ENCODE data around the gene DEPDC7. TPM values are rescaled to one million over a fixed set of nuclear protein-coding genes. Genes with fewer than 3 reads are reported as not detected.

Gene DEPDC7
- total and polyA plus RNA-seq, 2 of the 13 experiments (the other 11 are each of a cell fraction or from before 2014, with no cell fraction given) = 17.3 to 33.3 TPM

DNA sequence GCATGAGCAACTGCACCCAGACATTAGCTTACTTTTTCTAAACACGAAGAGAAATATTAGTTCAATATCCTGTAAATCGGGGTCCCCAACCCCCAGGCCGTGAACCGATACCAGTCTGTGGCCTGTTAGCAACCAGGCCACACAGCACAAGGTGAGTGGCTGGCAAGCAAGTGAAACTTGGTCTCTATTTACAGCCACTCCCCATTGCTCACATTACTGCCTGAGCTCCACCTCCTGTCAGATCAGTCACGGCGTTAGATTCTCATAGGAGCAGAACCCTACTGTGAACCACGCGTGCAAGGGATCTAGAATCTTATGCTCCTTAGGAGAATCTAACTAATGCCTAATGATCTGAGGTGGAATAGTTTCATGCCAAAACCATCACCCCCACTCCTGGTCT is 27.8 kb upstream of the DEPDC7 start:
- H2AFZ ChIP-seq (ENCODE audit: low read length) = no peak overlapping the region
- no peaks in the 10 kb centered on the region; a peak in 1 of 5 replicates for H3K27me3 ChIP-seq (ENCODE audit: control insufficient read depth in 1 of 2, insufficient read depth in 2 of 2, low read length in 2 of 2)
- no peaks in the 10 kb centered on the region for H3K79me2 ChIP-seq (ENCODE audit: insufficient read depth, low read length)
- intact Hi-C loops (cut with micrococcal nuclease; ENCODE audit: unreplicated experiment) (no loop called here), in situ Hi-C loops (cut with HindIII; ENCODE audit: extremely low pct_ligation_motif_present, low pct_unique_long_range_greater_than_20kb) (no loop called here)
- BruUV-seq (replicated peaks) = no TSS peak
- FAIRE-seq (no peak), DNase-seq (ENCODE audit: low spot score) (no peak), ATAC-seq (peak; percentile 70)
- H3K9me3 ChIP-seq (ENCODE audit: low read length) = no peaks in the 10 kb centered on the region
- H3K36me3 ChIP-seq (replicated peaks in 1 of 2; ENCODE audit: control insufficient read depth in 1 of 2, insufficient read depth in 2 of 2, low read length in 2 of 2) = no peaks in the 10 kb centered on the region
- H3K4me2 ChIP-seq (ENCODE audit: low read depth, low read length) = no peak overlapping the region
- no peaks in the 10 kb centered on the region for H4K20me1 ChIP-seq (ENCODE audit: insufficient read depth, low read length)
- no peak overlapping the region for H3K27ac ChIP-seq (ENCODE audit: extremely low read length, insufficient read depth, low read length)
- CTCF ChIA-PET (ENCODE audit: low intra/inter-chr PET ratio, low total read pairs) = no interaction called here
- no peaks in the 10 kb centered on the region for H3K4me1 ChIP-seq (ENCODE audit: insufficient read depth, low read length)
- POLR2A ChIA-PET = no interaction called here
- H3K9ac ChIP-seq (ENCODE audit: insufficient read depth, low read depth, low read length) = no peak overlapping the region
- WGBS (ENCODE audit: low lambda C conversion rate) = 59% methylated on average over 8 of the region's 8 CpGs
- no peak overlapping the region for H3K4me3 ChIP-seq (replicated peaks in 1 of 3; ENCODE audit: insufficient read depth in 1 of 3, low read depth in 2 of 3, low read length in 3 of 3)
- no peak for TF ChIP-seq KDM5A (IDR thresholded peaks at IDR 0.05; ENCODE audit: borderline replicate concordance, low read length)
- TF ChIP-seq HOXD1 (CRISPR knock-in tag; IDR thresholded peaks at IDR 0.05) = no peak
- TF ChIP-seq CC2D1A (CRISPR knock-in tag; IDR thresholded peaks at IDR 0.05) = no peak
- no peak for TF ChIP-seq MTA1 (CRISPR knock-in tag; IDR thresholded peaks at IDR 0.05; ENCODE audit: borderline replicate concordance)
- TF ChIP-seq KAT2B (IDR thresholded peaks at IDR 0.05; ENCODE audit: borderline replicate concordance, low read depth, low read length) = no peak
- TF ChIP-seq, protein P1, sequence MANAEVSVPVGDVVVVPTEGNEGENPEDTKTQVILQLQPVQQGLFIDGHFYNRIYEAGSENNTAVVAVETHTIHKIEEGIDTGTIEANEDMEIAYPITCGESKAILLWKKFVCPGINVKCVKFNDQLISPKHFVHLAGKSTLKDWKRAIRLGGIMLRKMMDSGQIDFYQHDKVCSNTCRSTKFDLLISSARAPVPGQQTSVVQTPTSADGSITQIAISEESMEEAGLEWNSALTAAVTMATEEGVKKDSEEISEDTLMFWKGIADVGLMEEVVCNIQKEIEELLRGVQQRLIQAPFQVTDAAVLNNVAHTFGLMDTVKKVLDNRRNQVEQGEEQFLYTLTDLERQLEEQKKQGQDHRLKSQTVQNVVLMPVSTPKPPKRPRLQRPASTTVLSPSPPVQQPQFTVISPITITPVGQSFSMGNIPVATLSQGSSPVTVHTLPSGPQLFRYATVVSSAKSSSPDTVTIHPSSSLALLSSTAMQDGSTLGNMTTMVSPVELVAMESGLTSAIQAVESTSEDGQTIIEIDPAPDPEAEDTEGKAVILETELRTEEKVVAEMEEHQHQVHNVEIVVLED (CRISPR knock-in tag; IDR thresholded peaks at IDR 0.05; ENCODE audit: borderline replicate concordance) = no peak
- TF ChIP-seq KDM4B (CRISPR knock-in tag; IDR thresholded peaks at IDR 0.05) = no peak
- TF ChIP-seq KMT2B (CRISPR knock-in tag; IDR thresholded peaks at IDR 0.05) = no peak
- no peak for TF ChIP-seq SOX5 (CRISPR knock-in tag; IDR thresholded peaks at IDR 0.05; ENCODE audit: borderline replicate concordance)
- TF ChIP-seq MTF2 (CRISPR knock-in tag; IDR thresholded peaks at IDR 0.05; ENCODE audit: borderline replicate concordance) = no peak
- no peak for TF ChIP-seq ZNF7 (CRISPR knock-in tag; IDR thresholded peaks at IDR 0.05)
- TF ChIP-seq, protein P2, sequence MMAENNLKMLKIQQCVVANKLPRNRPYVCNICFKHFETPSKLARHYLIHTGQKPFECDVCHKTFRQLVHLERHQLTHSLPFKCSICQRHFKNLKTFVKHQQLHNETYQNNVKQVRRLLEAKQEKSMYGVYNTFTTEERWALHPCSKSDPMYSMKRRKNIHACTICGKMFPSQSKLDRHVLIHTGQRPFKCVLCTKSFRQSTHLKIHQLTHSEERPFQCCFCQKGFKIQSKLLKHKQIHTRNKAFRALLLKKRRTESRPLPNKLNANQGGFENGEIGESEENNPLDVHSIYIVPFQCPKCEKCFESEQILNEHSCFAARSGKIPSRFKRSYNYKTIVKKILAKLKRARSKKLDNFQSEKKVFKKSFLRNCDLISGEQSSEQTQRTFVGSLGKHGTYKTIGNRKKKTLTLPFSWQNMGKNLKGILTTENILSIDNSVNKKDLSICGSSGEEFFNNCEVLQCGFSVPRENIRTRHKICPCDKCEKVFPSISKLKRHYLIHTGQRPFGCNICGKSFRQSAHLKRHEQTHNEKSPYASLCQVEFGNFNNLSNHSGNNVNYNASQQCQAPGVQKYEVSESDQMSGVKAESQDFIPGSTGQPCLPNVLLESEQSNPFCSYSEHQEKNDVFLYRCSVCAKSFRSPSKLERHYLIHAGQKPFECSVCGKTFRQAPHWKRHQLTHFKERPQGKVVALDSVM (CRISPR knock-in tag; IDR thresholded peaks at IDR 0.05) = no peak
- TF ChIP-seq, protein P3, sequence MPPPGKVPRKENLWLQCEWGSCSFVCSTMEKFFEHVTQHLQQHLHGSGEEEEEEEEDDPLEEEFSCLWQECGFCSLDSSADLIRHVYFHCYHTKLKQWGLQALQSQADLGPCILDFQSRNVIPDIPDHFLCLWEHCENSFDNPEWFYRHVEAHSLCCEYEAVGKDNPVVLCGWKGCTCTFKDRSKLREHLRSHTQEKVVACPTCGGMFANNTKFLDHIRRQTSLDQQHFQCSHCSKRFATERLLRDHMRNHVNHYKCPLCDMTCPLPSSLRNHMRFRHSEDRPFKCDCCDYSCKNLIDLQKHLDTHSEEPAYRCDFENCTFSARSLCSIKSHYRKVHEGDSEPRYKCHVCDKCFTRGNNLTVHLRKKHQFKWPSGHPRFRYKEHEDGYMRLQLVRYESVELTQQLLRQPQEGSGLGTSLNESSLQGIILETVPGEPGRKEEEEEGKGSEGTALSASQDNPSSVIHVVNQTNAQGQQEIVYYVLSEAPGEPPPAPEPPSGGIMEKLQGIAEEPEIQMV (CRISPR knock-in tag; IDR thresholded peaks at IDR 0.05; ENCODE audit: low read depth) = no peak
- TF ChIP-seq, protein P4, sequence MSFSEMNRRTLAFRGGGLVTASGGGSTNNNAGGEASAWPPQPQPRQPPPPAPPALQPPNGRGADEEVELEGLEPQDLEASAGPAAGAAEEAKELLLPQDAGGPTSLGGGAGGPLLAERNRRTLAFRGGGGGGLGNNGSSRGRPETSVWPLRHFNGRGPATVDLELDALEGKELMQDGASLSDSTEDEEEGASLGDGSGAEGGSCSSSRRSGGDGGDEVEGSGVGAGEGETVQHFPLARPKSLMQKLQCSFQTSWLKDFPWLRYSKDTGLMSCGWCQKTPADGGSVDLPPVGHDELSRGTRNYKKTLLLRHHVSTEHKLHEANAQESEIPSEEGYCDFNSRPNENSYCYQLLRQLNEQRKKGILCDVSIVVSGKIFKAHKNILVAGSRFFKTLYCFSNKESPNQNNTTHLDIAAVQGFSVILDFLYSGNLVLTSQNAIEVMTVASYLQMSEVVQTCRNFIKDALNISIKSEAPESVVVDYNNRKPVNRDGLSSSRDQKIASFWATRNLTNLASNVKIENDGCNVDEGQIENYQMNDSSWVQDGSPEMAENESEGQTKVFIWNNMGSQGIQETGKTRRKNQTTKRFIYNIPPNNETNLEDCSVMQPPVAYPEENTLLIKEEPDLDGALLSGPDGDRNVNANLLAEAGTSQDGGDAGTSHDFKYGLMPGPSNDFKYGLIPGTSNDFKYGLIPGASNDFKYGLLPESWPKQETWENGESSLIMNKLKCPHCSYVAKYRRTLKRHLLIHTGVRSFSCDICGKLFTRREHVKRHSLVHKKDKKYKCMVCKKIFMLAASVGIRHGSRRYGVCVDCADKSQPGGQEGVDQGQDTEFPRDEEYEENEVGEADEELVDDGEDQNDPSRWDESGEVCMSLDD (CRISPR knock-in tag; IDR thresholded peaks at IDR 0.05; ENCODE audit: borderline replicate concordance) = no peak
- TF ChIP-seq BRCA1 (CRISPR knock-in tag; IDR thresholded peaks at IDR 0.05) = no peak
- TF ChIP-seq, protein P5, sequence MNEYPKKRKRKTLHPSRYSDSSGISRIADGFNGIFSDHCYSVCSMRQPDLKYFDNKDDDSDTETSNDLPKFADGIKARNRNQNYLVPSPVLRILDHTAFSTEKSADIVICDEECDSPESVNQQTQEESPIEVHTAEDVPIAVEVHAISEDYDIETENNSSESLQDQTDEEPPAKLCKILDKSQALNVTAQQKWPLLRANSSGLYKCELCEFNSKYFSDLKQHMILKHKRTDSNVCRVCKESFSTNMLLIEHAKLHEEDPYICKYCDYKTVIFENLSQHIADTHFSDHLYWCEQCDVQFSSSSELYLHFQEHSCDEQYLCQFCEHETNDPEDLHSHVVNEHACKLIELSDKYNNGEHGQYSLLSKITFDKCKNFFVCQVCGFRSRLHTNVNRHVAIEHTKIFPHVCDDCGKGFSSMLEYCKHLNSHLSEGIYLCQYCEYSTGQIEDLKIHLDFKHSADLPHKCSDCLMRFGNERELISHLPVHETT (CRISPR knock-in tag; conservative IDR thresholded peaks at IDR 0.05) = no peak
- TF ChIP-seq SETDB1 (CRISPR knock-in tag; IDR thresholded peaks at IDR 0.05; ENCODE audit: borderline replicate concordance) = no peak
